Glutamatergic neuron (in vitro differentiated cells): Measurements from ENCODE around the gene RAB3GAP1. TPM values are rescaled to one million over a fixed set of nuclear protein-coding genes. Genes with fewer than 3 reads are reported as not detected.

Source experiments
- DNase-seq: peaks from one replicate; pipeline ENCODE4 v3.0.0; 2022
- H3K27ac Mint-ChIP-seq: one replicate; pipeline ENCODE4 v1.8.0; 2020; ENCODE audit warnings: mild to moderate bottlenecking, mixed read lengths, inconsistent platforms; ENCODE audit not compliant: unreplicated experiment
- H3K27me3 Mint-ChIP-seq: one replicate; pipeline ENCODE4 v1.8.0; 2020; ENCODE audit warnings: mild to moderate bottlenecking, moderate library complexity, mixed read lengths, inconsistent platforms; ENCODE audit not compliant: unreplicated experiment
- H3K36me3 Mint-ChIP-seq: one replicate; pipeline ENCODE4 v1.8.0; 2020; ENCODE audit warnings: mild to moderate bottlenecking, mixed read lengths, inconsistent platforms; ENCODE audit not compliant: unreplicated experiment
- H3K4me1 Mint-ChIP-seq: one replicate; pipeline ENCODE4 v1.8.0; 2020; ENCODE audit warnings: mild to moderate bottlenecking, low read depth, mixed read lengths, inconsistent platforms; ENCODE audit not compliant: unreplicated experiment
- H3K4me3 Mint-ChIP-seq: one replicate; pipeline ENCODE4 v1.8.0; 2020; ENCODE audit warnings: mild to moderate bottlenecking, mixed read lengths, inconsistent platforms; ENCODE audit not compliant: unreplicated experiment
- H3K9me3 Mint-ChIP-seq: one replicate; pipeline ENCODE4 v1.8.0; 2020; ENCODE audit warnings: mild to moderate bottlenecking, moderate library complexity, mixed read lengths, inconsistent platforms; ENCODE audit not compliant: unreplicated experiment
- total RNA-seq: library from RNA; stranded (reverse); fragmentation: NEBNext Ultra II Directional; extraction: Animal tissue kit (Norgen Biotek cat#: 25700); gene quantifications from one replicate; pipeline ENCODE4 v1.2.1, GENCODE V29; 2021; ENCODE audit not compliant: unreplicated experiment
- TF ChIP-seq, protein P1 (sequence below): fragments of 200-600 bp; sonication (generic); IDR thresholded peaks from one replicate; pipeline ENCODE4 v1.5.0; 2021; ENCODE audit not compliant: partially characterized antibody, unreplicated experiment

RAB3GAP1 gene
- total RNA-seq, 1 donor from 2014 or later, result 30.7 TPM

- TF ChIP-seq, protein P1, sequence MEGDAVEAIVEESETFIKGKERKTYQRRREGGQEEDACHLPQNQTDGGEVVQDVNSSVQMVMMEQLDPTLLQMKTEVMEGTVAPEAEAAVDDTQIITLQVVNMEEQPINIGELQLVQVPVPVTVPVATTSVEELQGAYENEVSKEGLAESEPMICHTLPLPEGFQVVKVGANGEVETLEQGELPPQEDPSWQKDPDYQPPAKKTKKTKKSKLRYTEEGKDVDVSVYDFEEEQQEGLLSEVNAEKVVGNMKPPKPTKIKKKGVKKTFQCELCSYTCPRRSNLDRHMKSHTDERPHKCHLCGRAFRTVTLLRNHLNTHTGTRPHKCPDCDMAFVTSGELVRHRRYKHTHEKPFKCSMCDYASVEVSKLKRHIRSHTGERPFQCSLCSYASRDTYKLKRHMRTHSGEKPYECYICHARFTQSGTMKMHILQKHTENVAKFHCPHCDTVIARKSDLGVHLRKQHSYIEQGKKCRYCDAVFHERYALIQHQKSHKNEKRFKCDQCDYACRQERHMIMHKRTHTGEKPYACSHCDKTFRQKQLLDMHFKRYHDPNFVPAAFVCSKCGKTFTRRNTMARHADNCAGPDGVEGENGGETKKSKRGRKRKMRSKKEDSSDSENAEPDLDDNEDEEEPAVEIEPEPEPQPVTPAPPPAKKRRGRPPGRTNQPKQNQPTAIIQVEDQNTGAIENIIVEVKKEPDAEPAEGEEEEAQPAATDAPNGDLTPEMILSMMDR, result no peak
- Mint-ChIP-seq H3K4me3 (no peak overlapping the region), H3K27me3 (no peaks in the 10 kb centered on the region), H3K9me3 (no peaks in the 10 kb centered on the region), H3K4me1 (no peaks in the 10 kb centered on the region), H3K27ac (no peak overlapping the region), H3K36me3 (no peaks in the 10 kb centered on the region)
- DNase-seq, result no peak
These were observed 98.6 kb downstream of the RAB3GAP1 start for GRCh38 chr2:135150725-135151124.

DNA sequence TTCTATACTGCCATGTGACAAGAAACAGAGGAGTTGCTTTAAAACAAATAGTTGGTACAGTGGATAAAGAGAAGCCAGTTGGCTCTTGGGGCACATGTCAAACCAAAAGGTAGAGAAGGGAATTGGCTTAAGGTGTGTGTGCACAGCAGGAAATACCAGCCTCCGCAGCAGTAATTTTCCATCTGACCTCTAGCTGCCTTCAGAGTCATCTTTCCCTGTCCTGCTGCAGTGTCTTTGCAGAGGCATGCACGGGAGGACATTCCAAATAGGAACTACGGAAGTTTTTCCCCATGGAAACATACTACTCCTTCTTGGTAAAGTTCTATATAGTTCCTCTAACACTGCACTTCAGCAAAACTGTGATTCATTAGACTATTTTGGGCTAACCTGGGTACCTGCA is 99.5 kb downstream of the RAB3GAP1 start:
- Mint-ChIP-seq H3K9me3 (no peaks in the 10 kb centered on the region), H3K4me1 (no peaks in the 10 kb centered on the region), H3K27ac (no peak overlapping the region), H3K27me3 (no peaks in the 10 kb centered on the region), H3K36me3 (no peaks in the 10 kb centered on the region), H3K4me3 (no peak overlapping the region)
- DNase-seq, result no peak
- TF ChIP-seq, protein P1, result no peak

- TF ChIP-seq, protein P1, result no peak
- Mint-ChIP-seq H3K9me3 (no peaks in the 10 kb centered on the region), H3K4me3 (no peak overlapping the region), H3K27ac (no peak overlapping the region), H3K4me1 (no peaks in the 10 kb centered on the region), H3K36me3 (no peaks in the 10 kb centered on the region), H3K27me3 (no peaks in the 10 kb centered on the region)
- no peak for DNase-seq
These were observed 100.3 kb downstream of the RAB3GAP1 start for GRCh38 chr2:135152361-135152760.

GRCh38 chr2:135154962-135155361 is 102.9 kb downstream of the RAB3GAP1 start:
- H3K4me1 Mint-ChIP-seq, result no peaks in the 10 kb centered on the region
- no peaks in the 10 kb centered on the region for H3K9me3 Mint-ChIP-seq
- TF ChIP-seq, protein P1, result no peak
- no peak for DNase-seq
- no peaks in the 10 kb centered on the region for H3K36me3 Mint-ChIP-seq
- H3K27me3 Mint-ChIP-seq, result no peaks in the 10 kb centered on the region
- no peak overlapping the region for H3K27ac Mint-ChIP-seq
- no peak overlapping the region for H3K4me3 Mint-ChIP-seq

GRCh38 chr2:135157856-135158255 is 105.8 kb downstream of the RAB3GAP1 start:
- Mint-ChIP-seq H3K27me3 (no peaks in the 10 kb centered on the region), H3K4me3 (no peak overlapping the region), H3K4me1 (no peaks in the 10 kb centered on the region), H3K36me3 (no peaks in the 10 kb centered on the region), H3K27ac (no peak overlapping the region), H3K9me3 (no peaks in the 10 kb centered on the region)
- DNase-seq, result no peak
- TF ChIP-seq, protein P1, result no peak
